GM23338 (cell line): ENCODE measurements around the gene RAD51D.

ENCODE experiments used
- CREB1 ChIP-seq: fragments of 250-450 bp; sonication (Bioruptor Pico); IDR thresholded peaks from 2 replicates; pipeline ENCODE4 v1.5.0; 2020; ENCODE audit warnings: low read depth, mild to moderate bottlenecking, moderate library complexity
- CTCF ChIP-seq, 2 experiments: fragments of 200-600 bp in 1 of 2; sonication (generic) in 1 of 2; conservative IDR thresholded peaks; 2 replicates each; pipeline versions ENCODE4 v1.5.1 to v1.6.1; 2016 to 2017; ENCODE audit warnings: antibody characterized with exemption in 2 of 2, low read depth in 2 of 2, mild to moderate bottlenecking in 2 of 2, moderate library complexity in 1 of 2
- EZH2 ChIP-seq: fragments of 200-600 bp; sonication (generic); IDR thresholded peaks from one replicate; pipeline ENCODE4 v1.8.0; 2017; ENCODE audit warnings: antibody characterized with exemption, mild to moderate bottlenecking, low read depth; ENCODE audit not compliant: unreplicated experiment
- EZH2phosphoT487 ChIP-seq: fragments of 200-600 bp; sonication (generic); IDR thresholded peaks from one replicate; pipeline ENCODE4 v1.8.1; 2018; ENCODE audit warnings: antibody characterized with exemption; ENCODE audit not compliant: unreplicated experiment
- POLR2AphosphoS5 ChIP-seq: IDR thresholded peaks from 2 replicates; pipeline ENCODE4 v1.6.1; 2016; ENCODE audit warnings: antibody characterized with exemption, low read depth
- REST ChIP-seq: IDR thresholded peaks from one replicate; pipeline ENCODE4 v1.6.1; 2018; ENCODE audit warnings: antibody characterized with exemption; ENCODE audit not compliant: unreplicated experiment
- ZNF114 ChIP-seq: fragments of 250-450 bp; sonication (Bioruptor Pico); IDR thresholded peaks from 2 replicates; pipeline ENCODE4 v1.5.0; 2020; ENCODE audit warnings: mild to moderate bottlenecking, moderate library complexity

GRCh38 chr17:35073183-35073790 lies 46.4 kb downstream of the RAD51D start:
- TF ChIP-seq POLR2AphosphoS5, result no peak
- TF ChIP-seq CTCF (conservative IDR thresholded peaks at IDR 0.05; ENCODE audit: low read depth in 2 of 2), result no peak
- TF ChIP-seq EZH2phosphoT487, result no peak
- no peak for TF ChIP-seq REST
- TF ChIP-seq EZH2, result no peak
- no peak for TF ChIP-seq CREB1 (CRISPR knock-in tag)
- no peak for TF ChIP-seq ZNF114
